Kidney epithelial cell (primary cell): ENCODE measurements around the gene CCDC197. TPM values are rescaled to one million over a fixed set of nuclear protein-coding genes. Genes with fewer than 3 reads are reported as not detected.

ENCODE experiments used
- DNase-seq: peaks from one replicate; pipeline ENCODE4 v3.0.0-alpha.2; 2010; ENCODE audit warnings: low read depth
- H3K27me3 ChIP-seq: 2 replicates; pipeline ENCODE4 v1.6.0; 2011; ENCODE audit warnings: low read length; ENCODE audit not compliant: control insufficient read depth, insufficient read depth
- H3K36me3 ChIP-seq: 2 replicates; pipeline ENCODE4 v1.5.1; 2011; ENCODE audit warnings: low read length; ENCODE audit not compliant: control insufficient read depth, insufficient read depth
- H3K4me3 ChIP-seq: 2 replicates; pipeline ENCODE4 v1.5.1; 2011; ENCODE audit warnings: low read depth, mild to moderate bottlenecking, control low read depth, low read length
- CTCF ChIP-seq: IDR thresholded peaks from 2 replicates; pipeline ENCODE4 v1.5.1; 2011; ENCODE audit warnings: mild to moderate bottlenecking, moderate library complexity, low read length, control low read depth, inconsistent platforms; ENCODE audit not compliant: insufficient read depth, poor library complexity, severe bottlenecking
- total RNA-seq: library from RNA; depleted of rRNA; stranded (reverse); fragments of >200 nt; gene quantifications from 2 replicates; pipeline ENCODE4 v1.2.3, GENCODE V29; 2015

Gene CCDC197
- total RNA-seq, 1 donor from 2014 or later: not detected

GRCh38 chr14:94054401-94054800 is 57.3 kb downstream of the CCDC197 start:
- Histone ChIP-seq H3K27me3 (no peaks in the 10 kb centered on the region), H3K4me3 (no peak overlapping the region), H3K36me3 (peaks cover 8% of the 10 kb centered on the region)
- no peak for DNase-seq
- no peak for TF ChIP-seq CTCF

DNA sequence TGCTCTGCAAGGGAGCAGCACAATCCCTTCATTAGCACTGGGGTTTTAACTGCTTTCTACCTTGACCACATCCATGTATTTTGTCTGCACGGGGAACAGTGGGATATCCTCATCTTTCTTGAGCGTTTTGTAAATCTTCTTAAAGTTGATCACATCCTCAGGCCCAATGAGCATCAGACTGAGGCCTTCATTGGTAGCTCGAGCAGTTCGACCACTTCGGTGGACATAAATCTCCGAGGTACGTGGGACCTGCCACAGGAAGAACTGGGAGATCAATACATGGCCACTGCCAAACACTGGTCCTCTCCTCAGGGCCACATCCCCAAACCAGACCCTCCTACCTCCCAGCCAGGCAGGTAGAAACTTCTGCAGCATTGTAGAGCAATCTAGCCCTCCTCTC is 57.8 kb downstream of the CCDC197 start:
- no peak overlapping the region for H3K4me3 ChIP-seq
- no peaks in the 10 kb centered on the region for H3K27me3 ChIP-seq
- TF ChIP-seq CTCF: no peak
- peaks cover 8% of the 10 kb centered on the region for H3K36me3 ChIP-seq
- DNase-seq: no peak

DNA sequence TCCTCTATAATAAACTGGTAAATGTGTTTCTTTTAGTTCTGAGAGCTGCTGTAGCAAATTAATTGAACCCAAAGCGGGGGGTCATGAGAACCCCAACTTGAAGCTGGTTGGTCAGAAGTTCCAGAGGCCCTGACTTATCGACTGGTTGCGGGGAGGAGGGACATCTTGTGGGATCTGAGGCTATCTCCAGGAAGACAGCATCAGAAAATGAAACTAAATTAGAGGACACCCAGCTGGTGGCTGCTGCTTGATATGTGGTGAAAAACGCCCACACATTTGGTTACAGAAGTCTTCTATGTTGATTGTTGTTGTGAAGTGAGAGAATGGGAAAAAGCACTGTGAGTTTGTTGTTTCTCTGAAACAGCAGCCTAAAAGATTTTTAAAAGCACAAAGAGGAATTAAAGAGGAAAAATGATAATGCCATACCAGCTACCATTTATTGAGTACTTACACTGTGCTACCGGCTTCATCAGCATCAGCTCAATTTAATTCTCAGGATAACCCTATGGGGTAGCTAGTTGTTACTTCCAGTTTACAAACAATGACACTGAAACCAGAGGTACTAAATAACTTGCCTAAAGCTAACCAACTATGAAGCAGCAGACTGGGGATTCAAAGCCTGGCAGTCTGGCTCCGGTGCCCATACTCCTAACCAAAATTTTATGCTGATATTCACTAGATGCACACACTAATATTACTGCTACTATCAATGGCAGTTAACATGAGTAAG is 59.6 kb downstream of the CCDC197 start:
- no peak for DNase-seq
- TF ChIP-seq CTCF: no peak
- H3K36me3 ChIP-seq: peaks cover 5% of the 10 kb centered on the region

DNA sequence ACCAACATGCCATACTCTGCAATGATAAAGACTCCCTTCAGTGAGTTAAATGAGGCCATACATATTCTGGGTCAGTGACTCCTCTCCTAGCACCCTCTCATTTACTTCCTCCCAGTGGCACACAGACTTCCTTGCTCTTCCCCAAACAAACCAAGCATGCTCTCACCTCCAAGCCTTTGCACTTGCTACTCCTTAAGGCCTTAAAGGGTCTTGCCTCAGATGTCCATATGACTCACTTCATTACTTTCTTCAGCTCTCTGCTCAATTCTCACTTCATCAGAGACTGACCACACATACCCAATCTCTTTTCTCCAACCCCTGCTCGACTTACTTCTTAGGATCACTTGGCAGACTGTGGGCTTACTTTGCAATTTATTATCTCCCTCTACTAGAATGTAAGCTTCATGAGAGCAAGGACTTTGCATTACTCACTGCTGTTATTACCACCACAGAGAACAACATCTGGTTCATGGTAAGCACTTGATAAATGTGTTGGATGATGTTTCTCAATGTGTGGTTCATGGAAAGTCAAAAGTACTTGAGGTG is 61.1 kb downstream of the CCDC197 start:
- peaks cover 4% of the 10 kb centered on the region for H3K36me3 ChIP-seq
- DNase-seq: no peak
- H3K4me3 ChIP-seq: no peak overlapping the region
- TF ChIP-seq CTCF: no peak
- H3K27me3 ChIP-seq: no peaks in the 10 kb centered on the region

More for the DNA sequence above, 59.6 kb downstream of the CCDC197 start:
- no peaks in the 10 kb centered on the region for H3K27me3 ChIP-seq
- H3K4me3 ChIP-seq: no peak overlapping the region

Other genes starting within 250 kb of the CCDC197 start
- gene PRIMA1, start 208.8 kb upstream of the CCDC197 start, total RNA-seq: not detected in 2 replicates
- not detected in 2 replicates for gene FAM181A, start 70.0 kb upstream of the CCDC197 start, total RNA-seq
- 7.4 and 8.8 TPM in 2 replicates for gene ASB2, start 20.7 kb upstream of the CCDC197 start, total RNA-seq
- gene OTUB2, start 29.0 kb downstream of the CCDC197 start, total RNA-seq: 6.4 and 8.3 TPM in 2 replicates
- gene DDX24, start 83.9 kb downstream of the CCDC197 start, total RNA-seq: 97.3 and 98.2 TPM in 2 replicates
- 21.5 and 24.7 TPM in 2 replicates for gene IFI27L1, start 84.0 kb downstream of the CCDC197 start, total RNA-seq
- under 0.01 and 1.4 TPM in 2 replicates for gene IFI27, start 113.4 kb downstream of the CCDC197 start, total RNA-seq
- gene IFI27L2, start 132.3 kb downstream of the CCDC197 start, total RNA-seq: 81.0 and 155 TPM in 2 replicates
- gene PPP4R4, start 177.0 kb downstream of the CCDC197 start, total RNA-seq: 0.68 and 2.4 TPM in 2 replicates